SK-N-SH (cell line): Measurements from ENCODE around the gene ZIC2.

Experiments
- CHD2 ChIP-seq: fragments of 150-350 bp; IDR thresholded peaks from 2 replicates; pipeline ENCODE4 v1.6.1; 2018; ENCODE audit warnings: low read length; ENCODE audit not compliant: partially characterized antibody
- EP300 ChIP-seq, 2 experiments: IDR thresholded peaks; 2 replicates each; pipeline versions ENCODE4 v1.4.0 to v1.6.1; 2012; ENCODE audit warnings: borderline replicate concordance in 1 of 2, low read depth in 1 of 2, low read length in 1 of 2
- EZH2phosphoT487 ChIP-seq: fragments of 200-600 bp; sonication (generic); IDR thresholded peaks from 2 replicates; pipeline ENCODE4 v1.6.1; 2017; ENCODE audit warnings: low read depth, mixed run types, mild to moderate bottlenecking, antibody characterized with exemption, moderate library complexity, borderline replicate concordance
- GABPA ChIP-seq: IDR thresholded peaks from 2 replicates; pipeline ENCODE4 v1.4.0; 2012; ENCODE audit warnings: low read depth, mild to moderate bottlenecking
- MXI1 ChIP-seq: IDR thresholded peaks from 2 replicates; pipeline ENCODE4 v1.6.1; 2012; ENCODE audit warnings: mild to moderate bottlenecking, low read depth, low read length, improper control_type of control experiment
- POLR2AphosphoS5 ChIP-seq: IDR thresholded peaks from 2 replicates; pipeline ENCODE4 v1.6.1; 2012; ENCODE audit warnings: low read depth, low read length
- RAD21 ChIP-seq: IDR thresholded peaks from 2 replicates; pipeline ENCODE4 v1.6.1; 2012; ENCODE audit warnings: mild to moderate bottlenecking, low read length
- RXRA ChIP-seq: IDR thresholded peaks from 2 replicates; pipeline ENCODE4 v1.4.0; 2012; ENCODE audit warnings: low read depth, mild to moderate bottlenecking, borderline replicate concordance
- TCF12 ChIP-seq: IDR thresholded peaks from 2 replicates; pipeline ENCODE4 v1.4.0; 2012
- TF ChIP-seq, protein P1 (sequence below): fragments of 200-600 bp; sonication (generic); IDR thresholded peaks from 2 replicates; pipeline ENCODE4 v1.6.1; 2017; ENCODE audit warnings: antibody characterized with exemption, mild to moderate bottlenecking, moderate library complexity
- TF ChIP-seq, protein P2 (sequence below): fragments of 150-350 bp; IDR thresholded peaks from 2 replicates; pipeline ENCODE4 v1.6.1; 2017; ENCODE audit warnings: antibody characterized with exemption, low read length, low read depth, borderline replicate concordance
- TF ChIP-seq, protein P3 (sequence below): IDR thresholded peaks from 2 replicates; pipeline ENCODE4 v1.4.0; 2012; ENCODE audit warnings: low read depth, borderline replicate concordance
- TF ChIP-seq, protein P4 (sequence below): IDR thresholded peaks from 2 replicates; pipeline ENCODE4 v1.4.0; 2012; ENCODE audit warnings: low read depth
- TF ChIP-seq, protein P5 (sequence below): IDR thresholded peaks from 2 replicates; pipeline ENCODE4 v1.6.1; 2012; ENCODE audit warnings: mild to moderate bottlenecking, low read depth, low read length, moderate library complexity

DNA sequence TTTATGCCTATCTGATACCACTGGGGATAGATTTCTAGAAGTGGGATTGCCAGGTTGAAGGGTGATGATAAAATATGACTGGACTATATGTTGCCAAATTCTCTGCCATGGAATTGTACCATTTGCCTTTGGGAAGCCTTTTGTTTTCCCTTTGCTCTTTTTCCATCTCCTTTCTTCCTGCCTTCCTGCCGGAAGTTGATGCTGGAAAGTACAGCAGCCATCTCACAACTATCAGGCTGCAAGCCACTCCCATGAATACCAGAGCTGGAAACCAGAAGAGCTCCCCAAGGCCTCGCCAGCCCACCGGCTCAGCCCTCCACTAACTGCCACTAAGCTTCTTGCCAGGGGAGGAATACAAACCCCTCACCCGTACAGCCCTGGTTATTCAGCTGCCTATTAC is 39.7 kb upstream of the ZIC2 start:
- TF ChIP-seq, protein P1, sequence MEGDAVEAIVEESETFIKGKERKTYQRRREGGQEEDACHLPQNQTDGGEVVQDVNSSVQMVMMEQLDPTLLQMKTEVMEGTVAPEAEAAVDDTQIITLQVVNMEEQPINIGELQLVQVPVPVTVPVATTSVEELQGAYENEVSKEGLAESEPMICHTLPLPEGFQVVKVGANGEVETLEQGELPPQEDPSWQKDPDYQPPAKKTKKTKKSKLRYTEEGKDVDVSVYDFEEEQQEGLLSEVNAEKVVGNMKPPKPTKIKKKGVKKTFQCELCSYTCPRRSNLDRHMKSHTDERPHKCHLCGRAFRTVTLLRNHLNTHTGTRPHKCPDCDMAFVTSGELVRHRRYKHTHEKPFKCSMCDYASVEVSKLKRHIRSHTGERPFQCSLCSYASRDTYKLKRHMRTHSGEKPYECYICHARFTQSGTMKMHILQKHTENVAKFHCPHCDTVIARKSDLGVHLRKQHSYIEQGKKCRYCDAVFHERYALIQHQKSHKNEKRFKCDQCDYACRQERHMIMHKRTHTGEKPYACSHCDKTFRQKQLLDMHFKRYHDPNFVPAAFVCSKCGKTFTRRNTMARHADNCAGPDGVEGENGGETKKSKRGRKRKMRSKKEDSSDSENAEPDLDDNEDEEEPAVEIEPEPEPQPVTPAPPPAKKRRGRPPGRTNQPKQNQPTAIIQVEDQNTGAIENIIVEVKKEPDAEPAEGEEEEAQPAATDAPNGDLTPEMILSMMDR, result no peak
- TF ChIP-seq GABPA, result no peak
- no peak for TF ChIP-seq TCF12
- TF ChIP-seq, protein P2, sequence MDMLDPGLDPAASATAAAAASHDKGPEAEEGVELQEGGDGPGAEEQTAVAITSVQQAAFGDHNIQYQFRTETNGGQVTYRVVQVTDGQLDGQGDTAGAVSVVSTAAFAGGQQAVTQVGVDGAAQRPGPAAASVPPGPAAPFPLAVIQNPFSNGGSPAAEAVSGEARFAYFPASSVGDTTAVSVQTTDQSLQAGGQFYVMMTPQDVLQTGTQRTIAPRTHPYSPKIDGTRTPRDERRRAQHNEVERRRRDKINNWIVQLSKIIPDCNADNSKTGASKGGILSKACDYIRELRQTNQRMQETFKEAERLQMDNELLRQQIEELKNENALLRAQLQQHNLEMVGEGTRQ, result no peak
- TF ChIP-seq EP300 (IDR thresholded peaks at IDR 0.05; ENCODE audit: borderline replicate concordance in 1 of 2, low read depth in 1 of 2, low read length in 1 of 2), result no peak
- TF ChIP-seq, protein P3, sequence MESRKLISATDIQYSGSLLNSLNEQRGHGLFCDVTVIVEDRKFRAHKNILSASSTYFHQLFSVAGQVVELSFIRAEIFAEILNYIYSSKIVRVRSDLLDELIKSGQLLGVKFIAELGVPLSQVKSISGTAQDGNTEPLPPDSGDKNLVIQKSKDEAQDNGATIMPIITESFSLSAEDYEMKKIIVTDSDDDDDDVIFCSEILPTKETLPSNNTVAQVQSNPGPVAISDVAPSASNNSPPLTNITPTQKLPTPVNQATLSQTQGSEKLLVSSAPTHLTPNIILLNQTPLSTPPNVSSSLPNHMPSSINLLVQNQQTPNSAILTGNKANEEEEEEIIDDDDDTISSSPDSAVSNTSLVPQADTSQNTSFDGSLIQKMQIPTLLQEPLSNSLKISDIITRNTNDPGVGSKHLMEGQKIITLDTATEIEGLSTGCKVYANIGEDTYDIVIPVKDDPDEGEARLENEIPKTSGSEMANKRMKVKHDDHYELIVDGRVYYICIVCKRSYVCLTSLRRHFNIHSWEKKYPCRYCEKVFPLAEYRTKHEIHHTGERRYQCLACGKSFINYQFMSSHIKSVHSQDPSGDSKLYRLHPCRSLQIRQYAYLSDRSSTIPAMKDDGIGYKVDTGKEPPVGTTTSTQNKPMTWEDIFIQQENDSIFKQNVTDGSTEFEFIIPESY, result no peak
- no peak for TF ChIP-seq CHD2
- TF ChIP-seq EZH2phosphoT487, result no peak
- TF ChIP-seq, protein P4, sequence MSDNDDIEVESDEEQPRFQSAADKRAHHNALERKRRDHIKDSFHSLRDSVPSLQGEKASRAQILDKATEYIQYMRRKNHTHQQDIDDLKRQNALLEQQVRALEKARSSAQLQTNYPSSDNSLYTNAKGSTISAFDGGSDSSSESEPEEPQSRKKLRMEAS, result no peak
- TF ChIP-seq POLR2AphosphoS5, result no peak
- no peak for TF ChIP-seq RXRA
- TF ChIP-seq, protein P5, sequence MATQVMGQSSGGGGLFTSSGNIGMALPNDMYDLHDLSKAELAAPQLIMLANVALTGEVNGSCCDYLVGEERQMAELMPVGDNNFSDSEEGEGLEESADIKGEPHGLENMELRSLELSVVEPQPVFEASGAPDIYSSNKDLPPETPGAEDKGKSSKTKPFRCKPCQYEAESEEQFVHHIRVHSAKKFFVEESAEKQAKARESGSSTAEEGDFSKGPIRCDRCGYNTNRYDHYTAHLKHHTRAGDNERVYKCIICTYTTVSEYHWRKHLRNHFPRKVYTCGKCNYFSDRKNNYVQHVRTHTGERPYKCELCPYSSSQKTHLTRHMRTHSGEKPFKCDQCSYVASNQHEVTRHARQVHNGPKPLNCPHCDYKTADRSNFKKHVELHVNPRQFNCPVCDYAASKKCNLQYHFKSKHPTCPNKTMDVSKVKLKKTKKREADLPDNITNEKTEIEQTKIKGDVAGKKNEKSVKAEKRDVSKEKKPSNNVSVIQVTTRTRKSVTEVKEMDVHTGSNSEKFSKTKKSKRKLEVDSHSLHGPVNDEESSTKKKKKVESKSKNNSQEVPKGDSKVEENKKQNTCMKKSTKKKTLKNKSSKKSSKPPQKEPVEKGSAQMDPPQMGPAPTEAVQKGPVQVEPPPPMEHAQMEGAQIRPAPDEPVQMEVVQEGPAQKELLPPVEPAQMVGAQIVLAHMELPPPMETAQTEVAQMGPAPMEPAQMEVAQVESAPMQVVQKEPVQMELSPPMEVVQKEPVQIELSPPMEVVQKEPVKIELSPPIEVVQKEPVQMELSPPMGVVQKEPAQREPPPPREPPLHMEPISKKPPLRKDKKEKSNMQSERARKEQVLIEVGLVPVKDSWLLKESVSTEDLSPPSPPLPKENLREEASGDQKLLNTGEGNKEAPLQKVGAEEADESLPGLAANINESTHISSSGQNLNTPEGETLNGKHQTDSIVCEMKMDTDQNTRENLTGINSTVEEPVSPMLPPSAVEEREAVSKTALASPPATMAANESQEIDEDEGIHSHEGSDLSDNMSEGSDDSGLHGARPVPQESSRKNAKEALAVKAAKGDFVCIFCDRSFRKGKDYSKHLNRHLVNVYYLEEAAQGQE, result no peak
- TF ChIP-seq RAD21, result no peak
- TF ChIP-seq MXI1, result no peak
